HG02571 (cell line): ENCODE data around the gene FHIT.
A peak's percentile ranks its signal among the peaks of the same experiment; 100 is the strongest.

ENCODE experiments used
- ATAC-seq: cut with Tn5 transposase; IDR thresholded peaks from one replicate; pipeline ENCODE4 v1.9.1; 2021; ENCODE audit warnings: mild to moderate bottlenecking, moderate library complexity; ENCODE audit not compliant: unreplicated experiment

Gene FHIT

DNA sequence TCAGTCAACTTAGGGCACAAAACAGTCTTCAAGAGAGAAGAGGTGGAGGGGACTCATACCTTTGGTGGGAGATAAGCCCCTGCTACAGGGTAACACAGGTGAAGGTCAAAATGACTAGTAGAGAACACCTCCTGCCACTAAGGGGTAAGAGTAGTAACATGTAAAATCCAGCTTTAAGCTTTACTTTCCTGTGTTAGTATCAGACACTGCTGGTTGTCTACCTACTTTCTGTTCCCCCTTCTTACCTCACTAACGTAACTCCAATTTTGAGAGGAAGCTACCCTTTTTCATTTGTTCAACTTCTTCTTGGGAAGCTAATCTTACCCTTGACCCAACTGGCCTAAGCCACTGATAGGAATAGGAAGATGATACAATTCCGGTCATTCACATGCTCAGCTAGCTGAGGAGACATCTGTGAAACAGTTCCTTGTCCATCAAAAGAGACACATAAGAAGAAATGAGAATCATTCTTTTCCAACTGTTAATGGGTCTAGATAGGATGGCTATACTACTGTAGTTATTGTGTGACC lies 1374.7 kb downstream of the FHIT start:
- ATAC-seq: no peak

GRCh38 chr3:59873576-59874230 lies 1377.5 kb downstream of the FHIT start:
- no peak for ATAC-seq

DNA sequence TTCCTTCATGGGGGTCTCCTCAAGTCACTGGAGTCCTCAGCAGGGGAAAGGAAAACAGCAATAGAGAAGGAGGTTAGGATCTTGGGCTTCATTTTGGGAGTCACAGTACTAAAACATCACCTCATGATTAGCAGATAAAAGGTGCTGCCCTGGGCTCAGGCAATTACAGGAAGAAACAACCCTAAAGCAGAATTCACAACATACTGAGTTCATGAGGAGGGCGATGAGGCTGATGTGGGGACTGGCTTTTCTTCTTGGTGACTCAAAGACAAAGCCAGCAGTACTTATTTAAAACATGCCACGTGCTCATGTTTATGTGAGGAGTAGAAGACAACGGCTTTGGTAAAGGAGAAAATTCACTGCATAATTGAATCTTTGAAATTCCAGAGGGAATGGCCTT lies 1379.1 kb downstream of the FHIT start:
- ATAC-seq: no peak

GRCh38 chr3:59867185-59868002 lies 1383.9 kb downstream of the FHIT start:
- no peak for ATAC-seq

DNA sequence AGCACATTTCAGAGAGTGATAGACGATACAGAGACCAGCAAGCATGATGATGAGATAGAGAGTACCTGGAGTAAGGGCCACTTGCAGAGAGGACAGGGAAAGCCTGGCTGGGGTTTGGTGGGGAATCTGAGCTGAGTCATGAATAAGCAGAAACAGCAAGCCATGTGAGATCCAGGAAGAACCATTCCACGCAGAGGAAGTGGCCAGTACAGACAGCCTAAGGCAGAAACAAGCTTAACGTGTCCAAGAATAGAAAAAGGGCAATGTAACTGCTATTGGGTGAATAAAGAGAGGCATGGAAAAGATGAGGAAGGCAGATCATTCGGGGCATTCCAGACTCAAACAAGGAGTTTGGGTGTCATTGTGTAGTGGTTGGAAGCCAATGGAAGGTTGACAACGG lies 1385.2 kb downstream of the FHIT start:
- no peak for ATAC-seq

DNA sequence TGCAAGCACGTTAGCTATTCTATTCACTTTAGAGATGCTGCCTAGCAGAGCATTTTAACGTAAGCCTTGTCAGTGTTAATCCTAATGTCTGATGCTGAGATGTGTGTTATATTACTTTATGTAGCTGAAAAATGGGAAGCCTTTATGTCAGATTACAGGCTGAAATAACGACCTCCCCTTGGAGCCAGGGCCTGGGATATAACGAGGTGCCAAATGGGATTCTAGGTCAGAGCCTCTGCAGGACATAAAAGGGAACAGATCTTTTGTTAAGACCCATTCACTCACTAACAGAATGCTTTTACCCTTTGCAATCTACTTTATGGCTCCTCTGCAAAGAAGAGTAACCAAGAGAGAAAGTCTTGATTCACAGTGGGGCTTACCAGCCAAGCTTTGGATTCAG lies 1385.9 kb downstream of the FHIT start:
- ATAC-seq: no peak

- no peak for ATAC-seq
Observed at GRCh38 chr3:59862686-59863085, 1388.6 kb downstream of the FHIT start.

DNA sequence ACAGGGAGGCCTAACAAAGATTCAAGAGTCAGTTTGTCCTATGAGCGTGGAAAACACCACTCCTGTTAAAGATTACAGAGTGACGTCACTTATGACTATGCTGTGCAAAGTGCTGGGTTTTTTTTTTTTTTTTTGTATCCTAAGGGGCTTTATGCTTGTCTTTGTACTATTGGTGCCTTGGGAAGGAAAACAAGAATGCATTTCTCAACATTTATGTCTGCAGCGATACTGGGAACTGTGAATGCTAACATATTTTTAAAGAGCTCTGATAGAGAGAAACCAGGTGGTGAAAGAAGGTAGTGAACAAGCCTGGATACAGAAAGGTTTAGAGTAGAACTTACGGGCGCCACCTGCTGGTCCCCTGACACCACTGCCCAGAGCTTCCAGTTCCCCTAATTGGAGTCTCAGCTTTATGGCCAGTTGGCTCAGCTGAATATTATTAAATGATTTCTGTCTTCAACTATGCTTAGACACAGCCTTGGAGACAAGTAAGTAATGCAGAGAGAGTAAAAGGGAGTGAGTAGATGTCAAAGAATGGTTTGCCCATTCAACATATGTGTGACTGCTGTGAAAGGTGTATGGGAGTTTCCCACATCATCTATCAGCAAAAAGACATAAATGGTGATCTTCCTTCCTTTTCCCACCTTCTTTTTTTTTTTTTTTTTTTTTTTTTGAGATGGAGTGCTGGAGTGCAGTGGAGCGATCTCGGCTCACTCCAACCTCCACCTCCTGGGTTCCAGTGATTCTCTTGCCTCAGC lies 1393.5 kb downstream of the FHIT start:
- peak; percentile 94 for ATAC-seq

DNA sequence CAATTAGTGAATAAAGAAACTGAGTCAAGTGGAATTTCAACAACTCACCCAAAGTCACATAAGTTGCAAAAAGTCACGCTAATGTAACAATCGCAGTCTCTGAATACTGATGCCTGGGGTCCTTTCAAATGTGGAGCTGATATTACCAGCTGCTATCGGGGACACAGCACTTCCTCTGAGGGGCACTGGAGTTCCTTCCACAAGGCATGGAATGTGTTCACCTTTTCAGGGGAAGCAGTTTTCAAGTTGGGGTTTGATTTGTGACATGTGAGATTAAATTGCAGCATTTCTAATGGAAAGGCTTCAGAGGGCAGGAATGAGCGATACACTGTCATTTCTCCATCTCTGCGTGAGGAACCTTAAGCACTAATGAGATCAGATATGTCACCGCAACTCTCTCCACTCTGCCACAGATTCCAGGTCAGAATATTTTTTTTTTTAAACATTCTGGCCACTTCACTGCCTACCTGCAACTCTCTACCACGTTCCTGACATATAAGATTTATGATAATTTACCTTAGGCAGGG lies 1394.3 kb downstream of the FHIT start:
- ATAC-seq: no peak

DNA sequence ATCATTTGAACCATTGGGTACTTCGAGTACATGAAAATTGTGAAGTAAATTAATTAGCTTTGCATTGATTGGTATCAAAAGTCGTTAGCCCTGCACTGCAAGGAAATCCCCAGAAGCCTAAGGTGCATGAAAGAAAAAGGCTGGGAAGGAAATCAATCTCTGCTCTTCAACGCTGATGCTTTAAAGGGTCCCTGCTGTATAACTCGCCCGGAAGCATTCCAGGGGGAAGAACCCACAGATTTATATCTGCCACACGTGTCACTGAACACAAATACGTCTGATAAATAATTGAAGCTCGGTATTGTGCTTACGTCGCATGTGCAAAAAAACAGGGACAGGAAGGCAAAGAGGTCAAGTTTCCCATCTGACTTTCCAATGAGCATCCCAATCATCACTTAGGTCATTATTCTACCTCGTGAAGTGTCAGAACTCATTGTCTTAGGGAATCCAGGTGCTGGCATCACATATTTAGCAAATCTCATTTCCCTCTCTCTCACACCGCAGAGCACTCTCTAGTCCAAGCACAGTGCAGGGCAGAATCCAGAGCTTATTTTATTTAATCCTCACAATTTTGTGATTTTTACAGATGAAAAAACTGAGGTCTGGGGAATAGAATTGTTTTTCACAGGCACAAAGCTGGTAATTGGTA lies 1397.1 kb downstream of the FHIT start:
- ATAC-seq: no peak

DNA sequence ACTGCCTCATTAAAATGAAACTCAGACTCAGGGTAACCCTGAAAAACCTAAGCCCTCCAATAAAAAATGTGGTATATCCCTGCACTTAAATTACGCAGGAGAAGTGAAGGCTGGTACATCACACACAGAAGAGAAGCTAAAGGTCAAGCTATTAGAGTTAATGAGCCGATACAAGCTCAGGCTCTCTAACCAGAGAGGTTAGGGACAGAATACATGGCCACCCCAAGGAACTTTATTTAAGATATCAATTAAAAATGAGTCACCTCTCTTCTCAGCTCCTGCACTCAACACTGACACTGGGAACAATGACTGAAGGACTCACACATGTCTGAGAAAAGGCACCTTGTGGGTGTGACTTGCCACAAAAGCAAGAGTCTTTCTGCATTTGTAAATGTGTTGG lies 1400.8 kb downstream of the FHIT start:
- ATAC-seq: no peak

- ATAC-seq: no peak
Observed at GRCh38 chr3:59845386-59845785, 1405.9 kb downstream of the FHIT start.

DNA sequence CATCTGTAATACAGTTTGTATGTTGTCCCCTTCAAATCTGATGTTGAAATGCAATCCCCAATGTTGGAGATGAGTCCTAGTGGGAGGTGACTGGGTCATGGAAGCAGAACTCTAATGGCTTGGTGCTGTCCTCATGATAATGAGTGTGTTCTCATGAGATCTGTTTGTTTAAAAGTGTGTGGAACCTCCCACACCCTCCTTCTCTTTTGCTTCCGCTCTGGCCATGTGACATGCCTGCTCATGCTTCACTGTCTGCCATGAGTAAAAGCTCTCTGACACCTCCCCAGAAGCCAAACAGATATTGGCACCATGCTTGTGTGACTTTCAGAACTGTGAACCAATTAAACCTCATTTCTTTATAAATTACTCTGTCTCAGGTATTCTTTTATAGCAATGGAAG lies 1407.4 kb downstream of the FHIT start:
- no peak for ATAC-seq

- ATAC-seq: peak; percentile 91
Observed at GRCh38 chr3:59839810-59840515, 1411.3 kb downstream of the FHIT start.

DNA sequence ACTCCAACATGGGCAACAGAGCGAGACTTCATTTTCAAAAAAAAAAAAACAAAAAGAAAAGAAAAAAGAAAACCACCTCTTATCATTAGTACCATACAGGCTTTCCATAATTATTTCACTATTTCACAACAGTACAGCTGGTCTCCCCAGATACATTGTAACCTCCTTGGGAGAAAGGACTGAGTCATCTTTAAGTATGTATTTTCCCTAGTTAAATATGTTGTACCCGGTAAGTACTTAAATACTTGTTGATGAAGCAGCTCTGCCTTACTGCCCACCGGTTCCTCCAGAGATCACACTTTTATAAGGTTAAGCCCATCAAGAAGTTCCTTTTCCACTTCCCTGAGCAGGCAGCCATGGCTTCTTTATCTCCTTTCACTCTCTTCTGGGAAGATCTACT lies 1412.0 kb downstream of the FHIT start:
- ATAC-seq: peak; percentile 5

GRCh38 chr3:59836531-59836930 lies 1414.7 kb downstream of the FHIT start:
- ATAC-seq: no peak

GRCh38 chr3:59832702-59833101 lies 1418.5 kb downstream of the FHIT start:
- ATAC-seq: no peak

- no peak for ATAC-seq
Observed at GRCh38 chr3:59832241-59832640, 1419.0 kb downstream of the FHIT start.

DNA sequence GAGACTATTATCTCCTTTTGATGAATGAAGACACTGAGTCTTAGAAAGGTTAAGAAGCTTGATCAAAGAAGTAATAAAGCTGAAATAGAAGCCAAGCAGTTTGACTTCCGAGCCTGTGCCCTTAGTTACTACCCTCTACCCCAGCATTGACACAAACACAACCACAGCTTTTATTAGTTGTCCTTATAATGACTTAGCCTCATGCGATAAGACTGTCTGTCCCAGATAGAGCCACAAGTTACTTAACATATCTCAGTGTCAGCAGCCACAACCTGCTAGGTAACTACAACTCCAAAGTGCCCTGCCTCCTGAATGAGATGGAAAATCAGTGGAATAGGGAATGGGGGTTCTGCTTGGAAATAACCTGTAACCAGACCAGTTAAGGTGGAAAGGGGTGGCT lies 1419.9 kb downstream of the FHIT start:
- no peak for ATAC-seq

GRCh38 chr3:59829527-59829926 lies 1421.7 kb downstream of the FHIT start:
- ATAC-seq: no peak
